Activated T-cell treated with anti-CD3 and anti-CD28 coated beads for 24 hours (primary cell): Measurements from ENCODE around the gene HSPA1B.
"Not testable (repeated sequence)": the region's sequence is repeated elsewhere in the genome, so short reads cannot be mapped to it uniquely, and the experiment has no call there.

ENCODE experiments used
- DNase-seq: peaks from one replicate; pipeline ENCODE4 v3.0.0-alpha.2; 2020; ENCODE audit warnings: low read depth

HSPA1B gene

GRCh38 chr6:31827286-31828079 lies at the start of gene HSPA1B:
Gene HSPA1B, plus strand, starts transcription at chr6:31827738. Its CDS starts 213 bp downstream, at chr6:31827951.
- DNase-seq = peak; percentile 91

DNA sequence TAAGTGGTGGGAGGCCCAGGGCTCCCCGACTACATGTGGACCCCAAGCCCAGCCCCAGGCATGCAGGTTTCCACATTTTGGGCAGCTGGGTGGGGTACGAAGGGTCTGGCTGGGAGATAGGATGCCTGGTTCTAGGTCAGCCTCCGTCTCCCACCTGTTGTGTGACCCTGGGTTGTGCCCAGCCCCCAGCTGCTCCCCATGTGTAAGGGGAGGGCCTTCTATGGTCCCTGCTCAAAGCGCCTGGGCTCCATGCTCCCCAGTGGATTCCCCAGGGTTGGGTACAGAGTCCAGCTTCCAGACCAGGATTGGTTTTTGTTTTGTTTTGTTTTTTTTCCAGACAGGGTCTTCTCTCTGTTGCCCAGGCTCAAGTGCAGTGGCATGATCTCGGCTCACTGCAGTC lies 49.3 kb upstream of the HSPA1B start:
- no peak for DNase-seq

DNA sequence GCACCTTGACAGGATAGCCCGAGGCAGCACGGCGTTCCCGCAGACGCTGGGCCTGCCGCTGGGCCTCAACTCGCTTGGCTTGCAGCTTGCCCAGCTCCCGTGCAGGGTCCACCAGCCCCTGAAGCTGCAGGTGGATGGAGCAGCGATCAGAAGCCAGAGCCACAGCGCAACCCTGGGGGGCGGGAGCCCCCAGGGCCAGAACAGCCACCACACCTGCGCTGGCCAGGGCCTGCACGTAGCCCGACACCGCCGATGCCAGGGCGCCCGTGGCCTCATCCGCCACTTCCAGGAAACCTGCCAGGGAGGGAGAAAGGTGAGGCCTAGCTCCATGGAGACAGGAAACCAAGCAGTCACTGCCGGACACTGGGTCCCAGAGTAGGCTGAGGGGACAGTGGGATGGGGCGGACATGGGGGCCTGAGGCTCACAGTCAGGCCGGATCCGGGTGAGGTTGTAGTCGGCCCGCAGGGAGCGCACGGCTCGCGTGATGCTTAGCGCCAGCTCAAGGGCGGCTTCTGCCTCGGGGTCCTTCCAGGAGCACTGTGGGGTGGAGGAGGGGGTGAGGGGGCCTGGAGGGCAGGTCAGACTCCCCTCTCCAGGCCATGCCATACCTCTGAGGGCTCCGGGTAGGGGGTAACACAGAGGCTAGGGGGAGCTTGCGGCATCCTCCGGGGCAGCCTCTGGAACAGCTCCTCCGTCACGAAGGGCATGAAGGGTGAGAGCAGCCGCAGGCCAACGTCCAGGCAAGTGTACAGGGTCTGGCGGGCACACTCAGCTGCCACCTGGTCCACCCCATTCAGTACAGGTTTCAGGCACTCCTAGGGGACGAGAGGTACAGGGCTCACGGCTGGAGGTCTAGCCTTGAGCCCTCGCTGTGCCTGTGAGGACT lies 48.3 kb upstream of the HSPA1B start:
- no peak for DNase-seq

- DNase-seq = no peak
Measured at GRCh38 chr6:31779908-31780307, 47.6 kb upstream of the HSPA1B start.

GRCh38 chr6:31780507-31781243 lies 46.9 kb upstream of the HSPA1B start:
- no peak for DNase-seq

DNA sequence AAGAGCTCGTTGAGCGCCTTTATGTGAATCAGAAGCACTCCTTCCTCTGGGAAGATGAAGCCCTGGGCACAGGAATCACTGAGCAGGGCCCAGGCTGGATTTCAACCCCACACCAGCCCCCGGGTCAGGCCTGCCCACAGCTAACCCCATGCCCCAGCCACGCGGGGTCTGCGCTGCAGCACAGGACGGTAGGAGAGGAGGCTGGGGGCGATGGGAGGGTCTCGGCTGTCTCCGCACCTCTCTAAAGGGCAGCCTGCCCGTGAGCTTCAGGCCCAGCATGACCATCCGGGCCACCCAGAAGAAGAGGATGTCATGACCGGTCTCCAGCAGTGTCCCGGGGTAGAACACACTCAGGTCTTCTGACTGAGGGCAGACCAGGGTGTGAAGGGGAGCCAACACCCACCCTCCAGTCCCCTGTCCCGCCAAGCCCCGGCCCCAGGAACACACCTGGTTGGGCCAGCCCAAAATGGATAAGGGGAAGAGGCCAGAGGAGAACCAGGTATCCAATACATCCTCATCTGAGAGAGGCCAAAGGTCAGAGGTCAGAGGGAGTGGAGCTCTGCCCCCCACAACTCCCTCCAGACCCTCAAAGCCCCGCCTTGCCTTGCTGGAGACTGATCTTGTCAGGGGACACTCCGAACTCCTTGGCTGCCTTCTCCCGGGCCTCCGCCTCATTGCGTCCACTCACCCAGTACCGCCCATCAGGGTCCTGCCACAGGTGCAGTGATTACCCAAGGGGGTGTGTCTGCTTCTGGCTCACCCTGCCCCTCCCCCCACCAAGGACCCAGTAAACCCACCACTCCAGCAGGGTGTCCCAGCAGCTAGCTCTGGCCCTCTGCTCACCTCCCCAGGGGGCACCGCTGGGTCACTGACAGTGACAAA lies 46.1 kb upstream of the HSPA1B start:
- DNase-seq = no peak

GRCh38 chr6:31782126-31782855 lies 45.2 kb upstream of the HSPA1B start:
- no peak for DNase-seq

GRCh38 chr6:31784098-31784925 lies 43.2 kb upstream of the HSPA1B start:
- no peak for DNase-seq

DNA sequence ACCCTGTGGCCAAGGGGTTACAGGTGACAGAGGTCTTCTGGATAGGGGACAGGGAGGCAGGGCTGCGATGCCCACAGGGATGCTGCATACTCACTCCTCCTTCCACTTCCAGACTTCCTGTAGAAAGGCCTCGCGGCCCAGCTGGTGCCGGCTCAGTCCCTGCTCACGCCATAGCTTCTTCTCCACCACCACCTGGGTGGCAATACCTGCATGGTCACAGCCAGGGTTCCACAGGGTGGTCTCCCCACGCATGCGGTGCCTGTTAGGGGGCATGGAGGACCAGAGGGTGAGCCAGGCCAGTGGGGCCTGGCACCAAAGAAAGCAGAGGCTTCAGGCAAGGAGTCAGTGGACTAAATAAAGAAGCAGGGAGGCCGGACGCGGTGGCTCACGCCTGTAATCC lies 42.1 kb upstream of the HSPA1B start:
- no peak for DNase-seq

- no peak for DNase-seq
Measured at GRCh38 chr6:31791324-31792089, 36.0 kb upstream of the HSPA1B start.

DNA sequence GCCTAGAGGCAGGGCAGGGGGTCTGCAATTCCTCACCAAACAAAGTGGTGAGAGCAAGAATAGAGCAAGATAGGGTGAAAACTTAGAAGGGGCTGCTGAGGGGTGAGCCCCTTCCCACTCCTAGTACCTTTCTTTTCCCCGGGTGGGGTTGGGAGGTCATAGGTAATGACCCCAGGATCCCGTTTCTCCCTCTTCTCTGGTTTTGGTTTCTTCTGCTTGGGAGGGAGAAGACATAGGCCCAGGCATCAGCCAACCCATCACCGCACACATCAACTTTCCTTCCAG lies 35.5 kb upstream of the HSPA1B start:
- DNase-seq = no peak

DNA sequence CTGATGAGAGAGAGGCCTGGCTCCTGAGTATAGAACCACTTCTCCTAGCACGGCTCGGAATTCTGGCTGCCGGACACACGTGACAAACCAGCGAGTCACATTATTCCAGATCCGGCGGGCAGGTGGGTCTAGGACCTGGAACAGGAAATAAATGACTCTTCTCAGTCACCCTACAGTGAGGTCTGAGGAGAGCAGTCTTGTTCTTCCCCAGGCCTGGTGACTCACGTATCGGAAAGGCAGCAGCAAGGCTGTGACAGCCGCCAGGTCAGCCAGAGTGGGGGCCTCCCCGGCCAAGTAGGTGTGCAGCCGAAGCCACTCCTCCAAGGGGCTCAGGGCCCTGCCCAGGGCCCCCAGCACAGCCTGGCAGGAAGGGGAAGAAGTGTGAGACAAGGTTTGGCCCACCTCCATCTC lies 34.8 kb upstream of the HSPA1B start:
- DNase-seq = no peak

- DNase-seq = not testable (repeated sequence)
Measured at GRCh38 chr6:31793927-31794245, 33.7 kb upstream of the HSPA1B start.

DNA sequence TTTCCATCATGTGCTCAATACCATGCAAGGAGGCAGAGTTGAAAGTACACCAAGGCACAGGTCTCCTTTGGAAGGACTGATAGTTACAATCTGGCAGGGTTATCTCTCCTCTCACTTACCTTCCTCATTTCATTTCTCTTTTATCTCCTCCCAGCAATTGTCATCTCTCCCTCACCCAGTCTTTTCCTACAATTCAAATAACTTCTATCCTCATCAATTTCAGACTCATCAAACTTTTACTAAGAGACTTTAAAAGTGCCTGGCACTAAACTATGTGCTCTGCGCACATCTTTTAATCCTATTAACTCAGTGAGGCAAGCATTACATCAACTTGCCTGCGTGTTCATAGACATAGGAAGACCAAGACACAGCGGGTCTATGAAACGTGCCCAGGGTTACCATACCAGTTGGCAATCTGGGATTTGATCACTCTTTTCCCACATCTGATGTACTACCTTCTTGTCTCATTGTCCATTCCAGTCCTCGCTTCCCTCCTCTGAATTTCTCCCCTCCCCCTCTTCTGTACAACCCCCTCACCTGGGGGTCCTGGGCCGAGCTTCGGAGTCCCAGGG lies 33.2 kb upstream of the HSPA1B start:
- DNase-seq = no peak

GRCh38 chr6:31794866-31795615 lies 32.5 kb upstream of the HSPA1B start:
- DNase-seq = no peak

DNA sequence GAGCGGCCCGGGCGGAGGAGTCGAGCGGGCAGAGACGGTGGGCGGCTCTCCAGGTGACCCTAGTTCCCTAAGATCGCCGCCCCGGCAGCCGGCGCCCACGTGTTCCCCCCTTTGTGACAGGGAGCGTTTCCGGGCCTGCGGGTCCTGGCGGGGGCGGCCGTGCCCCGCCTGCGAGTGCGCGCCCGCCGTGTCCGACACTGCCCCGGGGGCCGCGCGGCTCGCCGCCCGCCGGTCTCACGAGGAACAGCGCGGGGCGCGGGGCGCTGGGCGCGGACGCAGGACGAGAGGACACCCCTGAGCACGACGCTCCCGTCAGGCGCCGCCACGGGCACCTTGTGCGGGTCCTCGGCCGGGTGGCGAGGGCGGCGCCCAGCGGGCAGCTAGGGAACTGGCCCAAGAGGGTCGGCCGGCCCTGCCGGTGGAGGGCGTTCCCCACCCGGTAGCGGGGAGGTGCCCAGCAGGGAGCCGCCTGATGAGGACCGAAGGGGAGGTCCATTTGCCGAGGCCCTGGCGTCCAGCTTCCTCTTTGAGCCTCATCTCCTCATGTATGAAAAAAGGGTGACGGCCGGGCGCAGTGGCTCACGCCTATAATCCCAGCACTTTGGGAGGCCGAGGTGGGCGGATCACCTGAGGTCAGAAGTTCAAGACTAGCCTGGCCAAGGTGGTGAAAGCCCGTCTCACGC lies 31.8 kb upstream of the HSPA1B start, which contains the start of gene VARS1:
Gene VARS1, minus strand, starts transcription at position 137 of the 683 bp plus-strand sequence. CDS start 535 bp downstream, outside the sequence.
- peak; percentile 75 for DNase-seq

DNA sequence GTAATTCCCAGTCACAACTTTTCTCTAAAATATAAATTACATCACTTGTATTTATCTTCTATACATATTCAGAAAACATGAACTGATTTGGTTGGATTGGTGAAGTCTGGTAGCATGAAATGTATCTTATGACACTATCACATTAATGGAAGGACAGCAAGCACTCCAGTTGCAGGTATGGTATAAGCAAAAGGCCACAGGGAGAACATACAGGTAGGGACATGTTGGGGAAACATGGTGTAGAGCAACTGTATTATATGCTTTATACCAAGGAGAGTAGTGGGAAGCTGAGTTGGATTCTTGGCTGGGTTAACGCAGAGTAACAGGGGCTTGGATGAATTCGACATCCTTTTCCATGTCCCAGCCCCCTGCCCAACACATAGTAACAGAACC lies 30.5 kb upstream of the HSPA1B start:
- no peak for DNase-seq

DNA sequence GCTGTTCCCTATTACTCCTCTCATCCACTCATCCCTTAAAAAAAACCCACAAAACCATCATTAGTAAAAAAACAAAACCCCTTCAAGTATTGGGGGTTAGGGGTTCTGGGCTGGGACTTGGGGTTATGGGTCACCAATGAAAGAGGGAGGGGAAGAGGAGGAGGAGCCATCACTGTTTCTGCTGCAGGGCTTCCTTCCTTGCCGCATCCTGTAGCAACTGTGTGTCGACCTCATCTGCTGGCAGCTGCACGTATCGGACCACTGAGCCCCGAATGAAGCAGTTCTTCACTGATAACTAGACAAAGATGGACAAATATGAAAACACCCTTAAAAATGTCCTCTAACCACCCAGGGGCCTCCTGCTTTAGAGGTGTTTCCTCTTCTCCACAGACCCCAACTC lies 29.9 kb upstream of the HSPA1B start:
- no peak for DNase-seq
